Anterior cingulate cortex (tissue), 58 donors: Measurements from ENCODE around the gene ATP5MC2.
"Not testable (repeated sequence)": the region's sequence is repeated elsewhere in the genome, so short reads cannot be mapped to it uniquely, and the experiment has no call there.

Source experiments
- DNase-seq, 58 donors: peaks; one replicate each; lab custom pipeline; 2025; lab: John Stamatoyannopoulos, UW

The ATP5MC2 gene

GRCh38 chr12:53675701-53676607, at the start of gene ATP5MC2:
ATP5MC2 (minus strand) TSS chr12:53676083; CDS start chr12:53672614, 3,469 bp downstream.
- DNase-seq = peak; percentile 92 to 100 (median 98)

GRCh38 chr12:53722450-53723041, 46.7 kb upstream of the ATP5MC2 start:
- DNase-seq = no peak

GRCh38 chr12:53720946-53721345, 45.1 kb upstream of the ATP5MC2 start:
- DNase-seq = no peak

DNA sequence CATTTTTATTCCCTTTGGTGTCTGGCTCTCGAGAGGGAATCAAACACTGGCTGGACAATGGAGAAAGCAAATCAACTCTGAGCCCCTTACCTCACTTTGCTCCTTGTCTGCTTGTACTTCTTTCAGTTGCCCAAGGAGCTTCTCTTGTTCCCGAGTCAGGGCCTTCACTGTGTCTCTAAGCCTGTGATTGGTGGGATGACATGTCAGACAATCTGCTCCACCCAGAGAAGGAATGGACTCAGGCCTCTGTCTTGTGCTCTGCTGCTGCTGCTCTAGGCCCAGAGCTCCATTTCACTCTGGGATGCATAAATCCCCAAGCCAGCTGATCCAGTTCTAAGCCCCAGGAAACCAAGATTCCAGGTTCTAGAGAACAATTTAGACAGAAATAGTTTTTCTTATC, 43.8 kb upstream of the ATP5MC2 start:
- DNase-seq = no peak

GRCh38 chr12:53718567-53718966, 42.7 kb upstream of the ATP5MC2 start:
- DNase-seq = not testable (repeated sequence)

- DNase-seq = no peak
These were observed 41.4 kb upstream of the ATP5MC2 start for GRCh38 chr12:53717319-53717718.

DNA sequence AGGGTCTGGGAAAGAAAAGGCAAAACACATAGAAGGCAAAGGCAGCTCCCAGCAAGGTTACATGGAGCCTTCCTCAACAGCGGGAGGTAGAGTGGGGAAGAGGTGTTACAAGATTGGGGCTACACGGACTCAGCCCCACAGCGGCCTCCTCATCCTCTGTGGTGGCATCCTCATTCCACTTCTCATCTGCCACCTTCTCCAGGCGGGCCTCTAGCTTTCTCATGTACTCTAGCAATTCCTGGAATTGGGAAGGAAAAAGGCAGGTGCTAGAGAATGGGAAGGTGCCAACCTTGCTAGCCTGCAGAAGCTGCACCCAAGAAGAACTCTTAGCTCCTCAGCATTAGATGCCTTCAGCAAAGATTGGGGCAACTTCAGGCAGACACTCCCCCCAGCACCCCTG, 38.1 kb upstream of the ATP5MC2 start:
- DNase-seq = no peak

DNA sequence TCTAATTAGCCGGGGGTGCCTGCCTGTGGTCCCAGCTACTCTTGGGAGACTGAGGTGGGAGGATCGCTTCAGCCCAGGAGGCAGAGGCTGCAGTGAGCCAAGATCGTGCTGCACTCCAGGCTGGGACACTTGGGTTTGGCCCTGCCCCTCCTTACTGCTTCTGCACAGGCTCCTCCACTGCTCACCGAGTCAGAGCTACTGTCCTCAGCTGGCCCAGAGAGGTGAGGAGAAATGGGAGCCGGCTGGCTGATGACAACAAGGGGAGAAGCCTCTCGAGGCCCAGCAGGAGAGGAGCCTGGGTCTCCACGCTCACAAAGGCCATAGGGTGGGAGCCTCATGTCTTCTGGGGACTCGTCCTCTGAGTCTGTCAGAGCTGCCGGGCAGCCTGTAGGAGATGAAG, 37.6 kb upstream of the ATP5MC2 start:
- DNase-seq = no peak

DNA sequence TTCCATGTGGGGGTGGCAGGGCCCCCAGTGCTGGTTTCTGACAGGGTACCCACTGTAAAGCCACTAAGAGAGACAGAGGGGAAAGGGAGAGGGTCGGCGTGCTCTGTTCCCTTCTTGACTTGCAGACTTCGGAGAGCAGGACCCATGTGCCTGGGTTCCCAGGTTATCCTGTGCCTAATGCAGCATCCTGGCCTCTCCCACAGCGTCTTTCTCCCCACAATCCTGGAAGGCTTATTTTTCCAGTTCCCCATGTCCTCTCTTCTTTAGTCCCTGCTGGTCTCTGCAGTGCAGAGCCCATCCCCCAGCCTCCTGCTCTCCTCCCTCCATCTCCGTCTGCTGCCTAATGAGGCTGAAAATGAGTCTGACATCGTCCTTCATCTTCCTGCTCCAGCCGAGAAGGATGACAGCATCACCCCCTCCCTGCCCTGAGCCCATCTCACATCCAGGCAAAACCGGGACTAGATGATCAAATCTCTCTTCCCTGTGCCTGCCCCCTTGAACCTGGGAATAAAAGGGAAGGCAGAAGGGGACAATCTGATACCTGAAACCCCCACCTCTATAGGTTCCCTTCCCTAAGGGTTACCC, 36.3 kb upstream of the ATP5MC2 start:
- peak in 7 of 58 donors; percentile 7 to 37 (median 18) for DNase-seq

DNA sequence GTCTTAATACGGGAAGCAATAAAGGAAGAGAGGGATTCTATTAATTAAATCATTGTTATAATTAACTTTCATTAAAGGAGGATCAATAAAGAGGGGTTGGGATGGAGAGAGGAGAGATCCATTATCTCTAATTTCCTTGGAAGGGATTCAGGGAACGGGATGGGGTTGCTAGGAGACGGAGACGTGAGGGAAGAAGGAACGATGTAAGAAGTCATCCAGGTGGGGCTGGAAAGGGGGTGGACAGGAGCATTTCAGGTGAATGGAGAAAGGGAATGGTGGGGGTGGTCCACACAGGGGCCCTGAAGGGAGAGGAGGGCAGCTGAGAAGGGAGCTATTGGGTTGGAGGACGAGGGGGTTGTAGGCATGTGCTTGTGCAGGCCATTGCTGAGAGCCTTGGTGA, 34.2 kb upstream of the ATP5MC2 start:
- peak in 1 of 58 donors; percentile 26 for DNase-seq

GRCh38 chr12:53709671-53710070, 33.8 kb upstream of the ATP5MC2 start:
- no peak for DNase-seq

DNA sequence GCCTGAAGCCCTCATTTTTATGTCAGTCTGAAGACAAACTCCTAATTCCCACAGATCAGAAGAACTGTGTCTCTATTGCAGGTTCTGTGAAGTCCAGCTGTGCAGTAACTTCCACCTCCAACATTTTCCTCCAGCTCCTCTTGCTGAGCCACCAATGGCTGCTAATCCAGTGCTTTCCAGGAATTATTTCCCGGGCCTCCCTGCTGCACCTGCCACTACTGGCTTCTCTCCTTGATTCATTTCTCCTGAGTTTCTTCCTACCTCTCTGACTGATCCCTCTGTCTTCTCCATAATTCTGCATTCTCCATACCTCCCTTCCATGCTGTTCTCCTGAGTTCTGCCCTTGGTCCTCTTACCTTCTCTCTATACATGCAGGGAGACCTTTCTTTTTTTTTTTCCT, 30.2 kb upstream of the ATP5MC2 start:
- no peak for DNase-seq

DNA sequence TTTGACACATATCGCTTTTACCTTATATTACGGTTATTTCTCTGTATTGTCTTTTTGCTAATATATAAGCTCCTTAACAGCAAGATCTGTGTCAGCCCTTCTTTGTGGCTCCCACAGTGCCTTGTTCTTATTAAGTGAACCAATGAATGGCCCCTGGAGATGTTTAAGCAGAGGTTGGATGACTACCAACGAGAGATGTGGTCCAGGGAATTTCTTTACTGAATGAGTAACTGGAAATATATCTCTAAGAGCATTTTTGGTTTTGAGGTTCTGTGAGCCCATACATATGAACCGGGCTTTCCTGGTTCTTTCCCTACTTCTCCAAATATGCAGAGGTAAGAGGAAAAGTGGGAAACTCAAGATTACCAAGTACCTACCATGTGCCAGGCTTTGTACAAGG, 27.9 kb upstream of the ATP5MC2 start:
- no peak for DNase-seq

- peak in 56 of 58 donors; percentile 17 to 86 (median 67) for DNase-seq
These were observed 25.8 kb upstream of the ATP5MC2 start for GRCh38 chr12:53701518-53702264.

DNA sequence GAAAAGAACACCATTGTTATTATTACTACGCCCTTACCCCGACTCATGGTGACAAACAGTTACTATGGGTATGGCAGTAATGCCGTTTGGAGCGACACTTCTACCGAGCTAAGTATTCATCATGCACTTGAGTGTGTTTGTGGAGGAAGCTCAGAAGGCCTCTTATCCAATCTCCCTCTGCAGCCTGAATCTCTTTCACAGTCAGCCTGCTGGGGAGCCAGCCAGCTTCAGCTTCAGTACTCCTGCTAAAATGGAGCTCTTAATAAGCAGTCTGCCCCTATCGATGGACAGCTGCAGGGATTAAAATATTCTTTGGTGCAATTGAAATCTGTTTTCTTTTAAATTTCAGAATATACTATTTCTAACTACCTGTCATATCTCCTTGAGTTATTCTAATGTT, 24.7 kb upstream of the ATP5MC2 start:
- DNase-seq = peak in 21 of 58 donors; percentile 5 to 58 (median 25)

DNA sequence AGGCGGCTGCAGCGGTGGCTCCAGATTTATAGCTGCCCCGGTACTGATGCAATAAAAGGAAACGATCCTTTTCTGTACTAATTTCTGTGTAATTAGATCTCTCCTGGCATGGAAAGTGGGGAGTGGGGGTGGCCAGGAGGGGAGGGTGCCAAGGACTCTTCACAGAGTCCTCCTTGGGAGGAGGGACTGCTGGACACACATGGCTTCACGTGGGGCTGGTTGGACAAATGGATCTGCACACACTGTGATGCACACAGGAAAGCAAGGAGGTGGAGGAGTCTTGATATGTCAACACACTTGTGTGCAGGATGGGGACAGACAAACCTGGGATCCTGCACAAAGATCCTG, 23.8 kb upstream of the ATP5MC2 start:
- DNase-seq = no peak

GRCh38 chr12:53698948-53699677, 23.2 kb upstream of the ATP5MC2 start:
- no peak for DNase-seq

DNA sequence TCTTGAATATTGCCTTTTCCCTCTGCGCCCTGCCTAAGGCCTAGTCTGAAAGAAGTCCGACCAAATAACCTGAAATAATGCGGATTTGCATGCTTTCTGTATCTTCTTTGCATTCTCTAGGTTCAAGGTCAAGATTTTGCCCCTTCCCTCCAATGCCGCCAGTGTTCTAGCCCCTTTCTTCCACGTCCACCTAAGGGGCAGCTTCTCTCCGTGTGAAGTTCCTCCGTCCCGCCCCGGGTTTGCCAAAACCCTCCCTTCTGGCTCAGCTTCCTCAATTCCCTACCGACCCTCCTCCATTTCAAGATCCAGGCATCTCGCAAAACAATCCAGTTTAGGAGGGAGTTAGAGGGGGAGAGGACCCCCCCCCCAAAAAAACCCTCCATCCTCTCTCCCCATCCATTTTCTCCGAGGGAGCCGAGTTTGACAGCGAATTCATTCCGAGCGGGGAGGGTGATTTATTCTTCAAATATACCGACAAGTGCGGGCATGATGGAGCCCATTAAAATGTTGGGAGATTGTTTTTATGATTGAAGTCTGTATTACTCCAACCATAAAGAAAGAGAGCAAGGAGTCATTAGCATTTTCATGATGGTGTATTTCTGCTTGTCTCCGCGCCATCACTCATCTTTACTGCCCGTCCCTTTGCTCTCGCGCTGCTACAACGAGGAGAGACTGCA, 20.9 kb upstream of the ATP5MC2 start:
- no peak for DNase-seq

GRCh38 chr12:53696285-53696654, 20.4 kb upstream of the ATP5MC2 start:
- peak in 53 of 58 donors; percentile 26 to 91 (median 63) for DNase-seq
